NCI-H526 (cell line): ENCODE measurements around the gene LRP8.
A peak's percentile ranks its signal among the peaks of the same experiment; 100 is the strongest.

ENCODE experiments used
- DNase-seq, 2 experiments: peaks; one replicate each; lab custom pipeline; 2025; lab: John Stamatoyannopoulos, UW

Gene LRP8

GRCh38 chr1:53304527-53304926 lies 23.3 kb downstream of the LRP8 start:
- no peak for DNase-seq

GRCh38 chr1:53303726-53304515 lies 23.9 kb downstream of the LRP8 start:
- DNase-seq = no peak

- no peak for DNase-seq
Measured at GRCh38 chr1:53303243-53303642, 24.6 kb downstream of the LRP8 start.

GRCh38 chr1:53299233-53299632 lies 28.6 kb downstream of the LRP8 start:
- no peak for DNase-seq

GRCh38 chr1:53298045-53298637 lies 29.7 kb downstream of the LRP8 start:
- DNase-seq = no peak

GRCh38 chr1:53297195-53297594 lies 30.7 kb downstream of the LRP8 start:
- DNase-seq = no peak

GRCh38 chr1:53296117-53296749 lies 31.6 kb downstream of the LRP8 start:
- peak in 1 of 2 experiments; percentile 24 for DNase-seq

GRCh38 chr1:53295726-53296116 lies 32.1 kb downstream of the LRP8 start:
- peak in 1 of 2 experiments; percentile 14 for DNase-seq

GRCh38 chr1:53295295-53295694 lies 32.6 kb downstream of the LRP8 start:
- DNase-seq = no peak

- DNase-seq = no peak
Measured at GRCh38 chr1:53294567-53294966, 33.3 kb downstream of the LRP8 start.

- no peak for DNase-seq
Measured at GRCh38 chr1:53294061-53294460, 33.8 kb downstream of the LRP8 start.

- no peak for DNase-seq
Measured at GRCh38 chr1:53293123-53293522, 34.7 kb downstream of the LRP8 start.

GRCh38 chr1:53292690-53293089 lies 35.2 kb downstream of the LRP8 start:
- DNase-seq = no peak

GRCh38 chr1:53291574-53291973 lies 36.3 kb downstream of the LRP8 start:
- no peak for DNase-seq

- DNase-seq = no peak
Measured at GRCh38 chr1:53288790-53289429, 39.0 kb downstream of the LRP8 start.

GRCh38 chr1:53288002-53288789 lies 39.7 kb downstream of the LRP8 start:
- DNase-seq = no peak

GRCh38 chr1:53286955-53287354 lies 40.9 kb downstream of the LRP8 start:
- peak in 1 of 2 experiments; percentile 43 for DNase-seq

- DNase-seq = peak in 1 of 2 experiments; percentile 8
Measured at GRCh38 chr1:53285969-53286760, 41.7 kb downstream of the LRP8 start.

- no peak for DNase-seq
Measured at GRCh38 chr1:53285546-53285945, 42.3 kb downstream of the LRP8 start.

GRCh38 chr1:53284224-53285020 lies 43.4 kb downstream of the LRP8 start:
- no peak for DNase-seq
